GM12872 (cell line): ENCODE measurements around the gene MYBPC1.

Experiments used
- TF ChIP-seq, protein P1 (sequence below): IDR thresholded peaks from 3 replicates; pipeline ENCODE4 v1.5.1; 2011; ENCODE audit warnings: low read depth, mild to moderate bottlenecking, low read length, moderate library complexity; ENCODE audit not compliant: insufficient read depth

Gene MYBPC1

DNA sequence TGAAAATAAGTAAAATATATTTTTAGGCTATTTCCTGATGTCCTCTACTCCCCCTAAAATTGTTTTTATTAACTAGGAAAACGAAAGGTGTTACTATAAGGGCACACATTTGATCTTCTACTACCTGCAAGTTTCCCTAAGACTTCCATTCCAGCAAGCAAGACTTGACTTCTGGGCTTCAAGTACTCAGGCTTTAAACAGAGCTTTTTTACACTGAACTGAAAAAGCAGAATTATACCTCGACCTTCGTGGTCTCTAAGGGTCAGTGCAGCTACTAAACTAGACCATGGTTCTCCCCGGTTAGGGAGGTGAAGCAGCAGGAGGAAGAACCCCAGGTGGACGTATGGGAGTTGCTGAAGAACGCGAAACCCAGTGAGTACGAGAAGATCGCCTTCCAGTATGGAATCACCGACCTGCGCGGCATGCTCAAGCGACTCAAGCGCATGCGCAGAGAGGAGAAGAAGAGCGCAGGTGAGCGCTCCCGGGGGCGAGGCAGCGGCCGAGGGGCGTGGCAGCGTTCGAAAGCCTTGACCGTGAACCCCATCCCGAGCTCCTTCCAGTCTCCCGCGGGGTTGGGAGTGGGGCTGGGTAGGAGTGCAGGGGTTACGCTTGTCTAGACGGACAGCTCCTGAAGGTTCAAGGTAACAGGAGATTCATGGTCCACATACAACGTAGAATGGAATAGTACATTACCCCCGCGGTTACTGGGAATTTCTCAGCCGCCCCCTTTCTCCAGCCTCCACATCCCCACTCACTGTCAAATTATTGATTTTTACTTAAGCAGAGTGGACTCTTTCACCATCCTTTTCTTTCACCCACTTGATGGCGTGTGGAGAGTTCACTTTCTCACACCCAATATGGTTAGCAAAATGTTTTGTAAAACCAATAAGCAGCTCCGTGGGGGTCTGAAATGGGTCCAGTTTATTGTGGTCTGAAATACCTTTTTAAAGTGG, 47.6 kb downstream of the MYBPC1 start:
- TF ChIP-seq, protein P1, sequence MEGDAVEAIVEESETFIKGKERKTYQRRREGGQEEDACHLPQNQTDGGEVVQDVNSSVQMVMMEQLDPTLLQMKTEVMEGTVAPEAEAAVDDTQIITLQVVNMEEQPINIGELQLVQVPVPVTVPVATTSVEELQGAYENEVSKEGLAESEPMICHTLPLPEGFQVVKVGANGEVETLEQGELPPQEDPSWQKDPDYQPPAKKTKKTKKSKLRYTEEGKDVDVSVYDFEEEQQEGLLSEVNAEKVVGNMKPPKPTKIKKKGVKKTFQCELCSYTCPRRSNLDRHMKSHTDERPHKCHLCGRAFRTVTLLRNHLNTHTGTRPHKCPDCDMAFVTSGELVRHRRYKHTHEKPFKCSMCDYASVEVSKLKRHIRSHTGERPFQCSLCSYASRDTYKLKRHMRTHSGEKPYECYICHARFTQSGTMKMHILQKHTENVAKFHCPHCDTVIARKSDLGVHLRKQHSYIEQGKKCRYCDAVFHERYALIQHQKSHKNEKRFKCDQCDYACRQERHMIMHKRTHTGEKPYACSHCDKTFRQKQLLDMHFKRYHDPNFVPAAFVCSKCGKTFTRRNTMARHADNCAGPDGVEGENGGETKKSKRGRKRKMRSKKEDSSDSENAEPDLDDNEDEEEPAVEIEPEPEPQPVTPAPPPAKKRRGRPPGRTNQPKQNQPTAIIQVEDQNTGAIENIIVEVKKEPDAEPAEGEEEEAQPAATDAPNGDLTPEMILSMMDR: no peak

DNA sequence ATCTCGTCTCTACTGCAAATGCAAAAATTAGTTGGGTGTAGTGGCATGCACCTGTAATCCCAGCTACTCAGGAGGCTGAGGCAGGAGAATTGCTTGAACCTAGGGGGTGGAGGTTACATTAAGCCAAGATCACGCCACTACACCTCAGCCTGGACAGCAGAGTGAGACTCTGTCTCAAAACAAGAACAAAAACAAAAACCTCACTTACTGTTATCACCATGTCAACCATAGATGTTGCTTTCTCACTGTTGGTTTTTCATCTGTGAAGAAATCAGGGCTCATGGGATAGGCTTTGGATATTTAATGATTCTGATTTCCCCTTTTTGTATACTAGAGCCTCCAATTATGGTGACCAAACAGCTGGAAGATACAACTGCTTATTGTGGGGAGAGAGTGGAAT, 52.9 kb downstream of the MYBPC1 start:
- TF ChIP-seq, protein P1: no peak

DNA sequence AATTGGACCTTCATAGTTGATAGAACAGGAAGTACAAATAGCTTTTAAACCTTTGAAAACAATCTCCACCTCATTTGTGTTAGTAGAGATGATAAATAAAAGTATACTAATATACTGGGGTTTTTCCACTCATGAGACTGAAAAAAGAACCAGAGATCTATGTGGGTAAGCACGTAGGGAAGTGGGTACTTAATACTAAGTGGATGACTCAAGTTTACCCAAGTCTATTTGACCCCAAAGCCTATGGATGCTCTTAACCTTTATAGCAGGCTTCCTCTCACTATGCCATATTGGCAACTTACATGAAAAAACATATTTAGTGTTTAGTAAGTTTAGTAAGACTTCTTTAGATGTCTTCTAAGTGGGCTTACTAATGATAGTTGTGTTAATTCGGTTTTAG, 53.4 kb downstream of the MYBPC1 start:
- TF ChIP-seq, protein P1: no peak

DNA sequence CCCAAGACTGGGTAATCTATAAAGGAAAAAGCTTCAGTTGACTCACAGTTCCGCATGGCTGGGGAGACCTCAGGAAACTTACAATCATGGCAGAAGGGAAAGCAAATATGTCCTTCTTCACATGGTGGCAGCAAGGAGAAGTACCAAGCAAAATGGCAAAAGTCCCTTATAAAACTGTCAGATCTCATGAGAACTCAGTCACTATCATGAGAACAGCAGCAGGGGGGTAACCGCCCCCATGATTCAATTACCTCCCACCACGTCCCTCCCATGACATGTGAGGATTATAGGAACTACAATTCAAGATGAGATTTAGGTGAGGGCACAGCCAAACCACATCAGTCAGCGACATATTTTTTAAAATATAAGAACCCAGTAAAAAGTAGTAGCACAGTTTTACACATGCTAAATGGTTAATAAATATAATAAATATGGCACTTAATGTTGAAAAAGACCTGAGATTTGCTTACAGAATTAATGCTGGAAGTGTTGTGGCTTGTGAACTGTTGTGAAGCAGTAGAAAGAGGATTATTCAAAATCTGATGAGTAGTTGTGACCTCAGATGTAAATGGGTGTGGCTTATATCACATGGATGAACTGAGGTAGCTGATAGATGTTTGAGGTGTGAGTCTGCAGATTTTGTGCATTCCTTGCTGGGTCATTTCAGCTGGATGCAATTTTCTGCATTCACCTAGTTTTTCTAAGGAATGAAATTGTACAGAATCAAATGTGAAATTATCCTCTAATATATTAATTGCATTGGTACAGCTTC, 55.8 kb downstream of the MYBPC1 start:
- TF ChIP-seq, protein P1: no peak

DNA sequence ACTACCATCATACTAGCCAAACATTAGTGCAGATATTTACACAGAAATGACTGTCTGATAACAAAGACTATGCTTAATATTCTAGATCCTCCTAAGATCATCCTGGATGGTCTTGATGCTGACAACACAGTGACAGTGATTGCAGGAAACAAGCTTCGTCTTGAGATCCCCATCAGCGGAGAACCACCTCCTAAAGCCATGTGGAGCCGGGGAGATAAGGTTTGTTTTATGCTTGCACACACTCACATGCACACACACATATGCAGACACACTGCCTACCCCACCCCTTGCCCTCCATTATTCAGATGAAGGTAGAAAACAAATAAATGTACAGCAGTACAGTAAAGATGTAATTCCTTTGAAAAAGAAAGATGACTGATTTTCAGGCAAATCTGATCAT, 58.3 kb downstream of the MYBPC1 start:
- TF ChIP-seq, protein P1: no peak

DNA sequence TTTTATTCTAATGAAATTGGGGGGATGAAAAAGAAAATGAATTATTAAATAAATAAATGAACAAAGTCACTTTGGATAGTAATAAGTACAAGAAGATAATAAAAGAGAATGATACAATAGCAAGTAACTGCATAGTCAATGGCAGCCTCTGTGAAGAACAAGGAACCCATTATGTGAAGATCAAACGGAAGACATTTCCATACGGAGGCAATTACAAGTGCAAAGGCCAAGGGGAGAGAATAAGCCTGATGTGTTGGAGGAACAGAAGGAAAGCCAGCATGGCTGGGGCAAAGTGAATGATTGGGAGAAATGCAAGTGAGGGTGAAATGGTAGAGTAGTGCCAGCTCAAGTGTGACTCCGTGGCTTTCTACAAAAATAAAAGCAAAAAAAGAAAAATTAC, 58.7 kb downstream of the MYBPC1 start:
- TF ChIP-seq, protein P1: no peak

DNA sequence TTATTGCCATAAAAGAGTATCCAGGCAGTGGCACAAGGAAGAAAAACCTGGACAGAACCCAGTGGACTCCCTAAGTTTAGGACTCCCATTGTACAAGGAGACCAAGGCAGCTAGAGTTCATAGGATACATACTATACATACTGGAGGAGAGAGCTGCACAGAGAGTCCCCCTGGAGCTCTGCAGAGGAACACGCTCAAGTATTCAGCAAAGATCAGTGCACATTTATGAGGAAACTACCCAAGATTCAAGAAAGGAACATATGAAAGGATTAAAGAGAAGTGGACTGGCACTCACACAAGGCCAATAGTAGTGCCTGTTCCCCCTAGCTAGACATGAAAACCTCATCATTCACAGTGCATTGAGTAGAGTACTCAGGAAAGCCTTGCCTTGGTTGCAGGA, 59.7 kb downstream of the MYBPC1 start:
- TF ChIP-seq, protein P1: no peak
